ENCODE data around the gene LIPC.

LIPC gene

GRCh38 chr15:58458076-58458475, 26.3 kb downstream of the LIPC start:
- no peak for DNase-seq (ENCODE audit: low read depth)

GRCh38 chr15:58459045-58459444, 27.3 kb downstream of the LIPC start:
- no peak for DNase-seq (ENCODE audit: low read depth)

GRCh38 chr15:58459560-58459959, 27.8 kb downstream of the LIPC start:
- DNase-seq (ENCODE audit: low read depth) = no peak

DNA sequence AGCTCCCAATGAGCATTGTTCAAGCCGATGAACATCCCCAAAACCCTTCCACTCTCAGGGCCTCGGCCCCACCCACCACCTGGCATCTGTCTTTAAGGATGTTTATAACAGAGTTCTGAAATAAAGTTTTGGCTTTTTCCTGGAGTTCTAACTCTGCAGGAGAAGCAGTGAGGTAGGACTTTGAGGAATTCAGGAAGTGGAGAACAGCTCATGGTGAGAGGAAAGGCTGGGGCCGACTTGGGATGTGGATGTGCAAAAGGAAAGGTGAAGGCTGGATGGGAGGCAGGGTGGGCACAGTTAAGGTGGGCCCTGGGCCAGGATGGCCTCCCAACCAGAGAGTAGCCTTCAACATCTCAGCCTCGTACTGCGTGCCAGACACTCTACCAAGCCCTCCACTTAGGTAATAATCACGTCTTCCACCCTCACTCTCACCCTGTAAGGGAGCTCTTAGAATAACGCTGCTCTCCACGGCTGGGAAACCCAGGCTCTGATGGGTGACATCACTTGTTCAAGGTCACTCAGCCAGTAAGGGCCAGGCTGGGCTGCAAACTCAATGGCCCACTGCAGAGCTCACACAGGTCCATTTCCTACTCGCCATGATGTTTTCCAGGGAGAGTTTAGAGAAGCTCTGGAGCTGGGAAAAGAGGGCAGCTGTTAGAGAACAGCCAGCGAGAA, 28.5 kb downstream of the LIPC start:
- DNase-seq (ENCODE audit: low read depth) = no peak

- DNase-seq (ENCODE audit: low read depth) = no peak
Measured at GRCh38 chr15:58460872-58461271, 29.1 kb downstream of the LIPC start.

DNA sequence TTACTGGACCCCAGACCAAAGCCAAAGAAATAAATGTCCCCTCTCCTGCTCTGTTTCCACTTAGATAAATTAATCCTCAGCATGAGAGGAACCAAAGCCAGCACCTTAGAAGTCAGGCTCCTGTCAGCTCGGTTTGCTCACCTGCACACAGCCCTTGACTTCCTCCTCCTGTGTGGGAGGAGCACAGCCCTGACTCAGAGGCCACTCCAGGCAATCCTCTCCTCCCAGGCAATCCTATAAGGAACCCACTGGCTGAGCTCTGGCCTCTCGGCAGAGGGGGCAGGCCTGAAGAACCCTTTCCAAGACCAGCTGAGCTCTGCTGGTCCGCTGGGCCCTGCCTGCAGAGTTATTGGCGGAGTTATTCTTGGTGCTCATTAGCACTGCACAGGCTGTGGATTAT, 30.8 kb downstream of the LIPC start:
- no peak for DNase-seq (ENCODE audit: low read depth)

- DNase-seq (ENCODE audit: low read depth) = no peak
Measured at GRCh38 chr15:58462973-58463663, 31.3 kb downstream of the LIPC start.

DNA sequence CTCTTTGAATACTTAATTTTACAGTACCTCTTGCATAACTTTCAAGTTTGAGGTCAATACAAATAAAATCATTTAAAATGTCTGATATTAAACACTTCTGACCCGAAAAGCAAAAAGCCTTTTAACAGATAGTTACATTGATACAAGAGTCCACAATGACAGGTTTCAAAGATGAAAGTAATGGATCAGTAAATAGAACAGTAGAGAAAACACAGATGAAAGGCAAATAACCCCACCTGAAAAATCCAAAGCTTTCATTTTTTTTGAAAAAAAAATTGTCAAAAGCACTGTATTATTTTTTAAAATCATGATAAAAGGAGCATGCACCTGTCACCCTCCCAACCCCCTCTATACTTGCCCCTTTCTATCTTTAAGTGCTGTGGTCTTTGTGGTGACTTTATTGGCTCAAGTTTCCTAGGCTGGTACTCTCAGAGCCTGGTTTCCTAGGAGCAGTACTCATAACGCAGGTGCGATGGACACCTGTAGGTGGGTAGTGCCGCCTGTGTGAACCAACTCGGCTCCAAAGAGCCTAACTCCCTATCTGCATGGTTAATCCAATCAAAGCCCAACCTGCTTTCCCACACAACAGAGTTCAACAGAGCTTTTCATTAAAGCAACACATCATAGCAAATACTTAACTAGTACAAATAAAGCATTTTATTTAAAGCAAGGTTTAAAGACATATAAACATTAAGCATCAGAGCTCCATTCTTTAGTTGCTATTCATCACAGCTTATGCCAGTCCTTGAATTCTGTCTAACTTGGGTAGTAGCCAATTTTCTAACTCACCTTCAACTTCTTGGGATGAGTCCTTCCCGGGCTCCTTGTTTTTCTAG, 32.2 kb downstream of the LIPC start:
- DNase-seq (ENCODE audit: low read depth) = no peak

DNA sequence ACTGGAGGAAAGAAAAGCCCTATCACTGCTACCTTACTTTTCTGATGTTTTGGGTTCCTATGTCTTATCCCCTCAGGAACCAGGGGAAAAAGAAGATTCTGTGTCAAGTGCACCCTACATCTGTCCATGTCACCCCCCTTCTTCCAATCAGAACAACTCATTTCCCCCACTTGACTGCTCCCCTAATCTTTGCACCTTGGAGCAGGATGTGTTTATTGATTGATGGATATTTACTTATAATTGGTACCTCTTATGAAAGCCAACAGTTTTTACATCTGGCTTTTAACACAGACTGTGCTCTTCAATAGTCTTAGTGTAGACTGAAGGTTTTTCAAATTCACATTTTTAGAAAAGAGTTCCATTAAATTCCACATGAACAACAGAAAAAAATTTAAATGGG, 33.3 kb downstream of the LIPC start:
- no peak for DNase-seq (ENCODE audit: low read depth)

DNA sequence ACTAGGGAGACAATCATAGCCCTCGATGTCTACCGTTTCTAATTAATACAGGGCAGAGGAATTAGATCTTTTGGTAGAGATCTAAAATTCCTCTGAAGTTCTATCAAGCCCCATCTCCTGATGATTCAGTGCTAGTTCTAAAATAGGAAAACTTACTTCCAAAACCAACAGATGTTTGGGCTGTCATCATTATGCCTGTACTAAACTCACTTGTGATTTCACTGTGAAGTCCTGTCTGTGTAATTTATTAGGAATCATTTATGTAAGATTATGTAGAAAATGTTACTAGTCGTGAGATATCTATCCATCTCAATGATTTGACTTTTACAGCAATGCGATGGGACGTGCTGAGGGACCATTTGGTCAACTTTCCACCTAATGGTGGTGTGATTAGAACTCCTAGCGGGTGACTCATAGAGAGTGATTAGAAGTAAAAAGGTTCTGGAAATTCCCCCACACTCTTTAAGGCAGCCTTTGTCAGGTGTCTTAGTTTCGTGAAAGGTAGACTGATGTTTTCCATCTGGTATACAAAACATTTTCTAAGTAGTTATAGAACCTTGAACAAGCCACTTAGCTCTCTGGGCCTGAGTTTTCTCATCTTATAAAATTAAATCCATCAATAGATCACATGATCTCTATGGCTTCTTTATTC, 34.2 kb downstream of the LIPC start:
- DNase-seq (ENCODE audit: low read depth) = no peak

DNA sequence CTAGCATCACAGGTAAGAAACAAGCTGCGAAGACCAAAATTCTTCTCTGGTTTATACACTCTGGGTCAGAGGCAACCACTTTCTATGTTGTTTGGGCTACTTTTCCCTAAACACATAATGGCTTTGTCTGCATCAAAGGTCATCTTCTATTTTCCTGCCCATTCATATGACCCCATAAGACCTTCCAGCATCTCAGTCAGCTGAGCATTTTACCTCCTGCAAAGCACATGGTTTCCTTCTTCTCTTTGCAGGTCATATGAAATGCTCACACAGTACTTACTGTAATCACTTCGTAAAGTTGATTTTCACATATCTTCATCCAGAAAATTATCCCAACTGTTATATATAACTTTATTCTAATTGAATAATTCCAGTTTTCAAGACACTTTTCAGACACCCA, 34.8 kb downstream of the LIPC start:
- DNase-seq (ENCODE audit: low read depth) = no peak

GRCh38 chr15:58467121-58467721, 35.4 kb downstream of the LIPC start:
- no peak for DNase-seq (ENCODE audit: low read depth)

GRCh38 chr15:58467722-58468423, 36.1 kb downstream of the LIPC start:
- DNase-seq (ENCODE audit: low read depth) = no peak

DNA sequence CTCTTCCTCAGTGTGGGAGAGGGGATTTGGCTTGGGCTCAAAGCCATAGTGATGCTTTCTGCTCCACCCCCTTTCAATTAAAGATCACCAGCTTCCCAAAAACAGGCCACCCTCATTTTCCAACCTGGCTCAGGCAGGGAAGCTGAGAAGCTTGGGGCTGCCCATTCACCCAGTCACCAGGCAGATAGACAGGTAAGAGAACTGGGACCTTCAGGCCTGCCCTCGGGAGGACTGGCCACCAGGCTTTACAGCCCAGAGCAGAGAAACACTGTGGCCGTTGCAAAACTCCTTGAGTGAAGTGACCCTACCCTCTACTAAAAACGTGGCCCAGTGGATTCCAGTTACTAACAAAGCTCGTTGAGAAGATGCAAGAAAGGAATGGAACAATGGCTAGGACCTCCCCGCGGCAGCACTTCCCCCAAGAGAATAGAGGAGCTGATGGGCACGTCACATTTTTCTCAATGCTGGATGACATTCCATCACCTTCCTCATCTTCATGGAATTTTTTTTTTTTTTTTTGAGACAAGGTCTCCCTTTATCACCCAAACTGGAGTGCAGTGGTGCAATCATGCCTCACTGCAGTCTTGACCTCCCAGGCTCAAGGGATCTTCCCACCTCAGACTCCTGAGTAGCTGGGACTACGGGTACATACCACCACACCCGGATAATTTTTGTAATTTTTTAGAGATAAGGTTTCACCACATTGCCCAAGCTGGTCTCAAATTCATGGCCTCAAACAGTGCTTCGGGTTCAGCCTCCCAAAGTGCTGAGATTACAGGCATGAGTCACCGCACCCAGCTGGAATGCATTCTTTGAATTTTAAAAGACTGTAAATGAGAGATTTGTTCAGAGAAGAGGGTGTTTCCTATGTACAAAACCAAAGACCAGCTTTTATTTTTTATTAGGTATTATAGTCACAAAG, 37.9 kb downstream of the LIPC start:
- DNase-seq (ENCODE audit: low read depth) = no peak

DNA sequence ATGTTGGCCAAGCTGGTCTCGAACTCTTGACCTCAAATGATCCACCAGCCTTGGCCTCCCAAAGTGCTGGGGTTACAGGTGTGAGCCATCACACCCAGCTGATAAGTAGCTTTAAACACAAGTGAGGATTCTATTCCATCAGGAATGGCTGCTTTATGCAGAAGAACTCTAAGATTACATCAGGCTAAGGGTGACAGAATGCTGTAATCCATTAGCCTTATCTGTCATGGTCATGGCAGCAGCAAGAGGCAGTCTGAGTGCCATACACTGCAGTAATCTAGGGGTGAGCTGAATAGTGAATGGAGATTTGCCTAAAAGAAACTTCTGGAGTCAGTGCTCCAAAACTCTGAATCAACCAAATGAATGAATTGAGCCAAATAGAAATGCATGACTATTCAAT, 39.6 kb downstream of the LIPC start:
- DNase-seq (ENCODE audit: low read depth) = no peak

- no peak for DNase-seq (ENCODE audit: low read depth)
Measured at GRCh38 chr15:58472221-58472620, 40.4 kb downstream of the LIPC start.

DNA sequence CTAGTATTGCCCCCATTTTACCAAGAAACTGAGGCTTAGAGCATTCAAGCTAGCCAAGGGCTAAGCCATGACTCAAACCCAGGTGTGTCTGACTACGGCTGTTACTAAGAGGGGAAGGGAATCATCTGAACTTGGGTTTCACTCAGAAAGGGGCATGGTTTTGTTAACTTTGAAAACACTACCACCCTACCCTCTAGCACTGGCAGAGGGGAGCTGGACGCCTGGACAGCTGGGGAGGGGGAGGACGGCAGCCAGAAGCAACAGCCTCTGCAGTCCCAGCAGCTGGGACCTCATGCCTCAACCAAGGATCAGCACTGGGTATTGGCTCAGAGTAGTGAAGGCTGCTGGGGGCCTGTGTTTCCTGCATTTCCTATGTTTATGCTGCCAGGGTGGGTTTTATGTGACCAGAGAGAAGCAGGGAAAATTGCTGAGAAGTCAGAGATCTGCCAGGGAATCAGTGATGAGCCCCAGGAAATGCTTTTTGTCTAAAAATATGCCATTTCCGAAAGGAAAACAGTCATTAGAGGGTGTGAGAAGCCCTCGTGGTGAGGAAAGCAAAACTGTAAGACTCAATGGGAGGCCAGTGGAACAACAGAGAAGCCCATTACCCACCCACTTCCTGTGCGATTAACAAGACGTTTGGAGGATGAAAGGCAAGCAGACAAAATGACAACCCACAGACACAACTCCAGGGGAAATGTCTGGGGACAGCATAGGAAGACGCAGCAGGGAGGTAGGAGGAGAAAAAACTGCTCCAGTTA, 41.2 kb downstream of the LIPC start:
- no peak for DNase-seq (ENCODE audit: low read depth)

DNA sequence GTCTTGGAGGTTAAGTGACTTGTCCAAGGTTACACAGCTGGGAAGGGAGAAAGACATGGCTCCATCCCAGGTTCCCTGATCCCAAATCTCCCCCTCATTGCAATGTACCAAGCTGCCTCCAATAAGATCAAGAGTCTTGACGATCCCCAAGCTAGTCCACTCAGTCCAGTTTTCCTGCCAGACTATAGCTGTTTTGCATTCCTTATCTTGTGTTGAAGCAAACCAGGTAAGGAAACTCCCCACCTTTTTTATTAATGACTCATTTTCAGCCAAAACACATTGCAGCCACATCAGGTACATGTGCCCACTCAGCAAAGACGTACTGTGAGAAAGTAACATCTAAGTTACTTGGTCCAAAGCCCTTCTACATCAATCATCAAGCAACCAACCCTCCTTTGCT, 41.9 kb downstream of the LIPC start:
- no peak for DNase-seq (ENCODE audit: low read depth)

DNA sequence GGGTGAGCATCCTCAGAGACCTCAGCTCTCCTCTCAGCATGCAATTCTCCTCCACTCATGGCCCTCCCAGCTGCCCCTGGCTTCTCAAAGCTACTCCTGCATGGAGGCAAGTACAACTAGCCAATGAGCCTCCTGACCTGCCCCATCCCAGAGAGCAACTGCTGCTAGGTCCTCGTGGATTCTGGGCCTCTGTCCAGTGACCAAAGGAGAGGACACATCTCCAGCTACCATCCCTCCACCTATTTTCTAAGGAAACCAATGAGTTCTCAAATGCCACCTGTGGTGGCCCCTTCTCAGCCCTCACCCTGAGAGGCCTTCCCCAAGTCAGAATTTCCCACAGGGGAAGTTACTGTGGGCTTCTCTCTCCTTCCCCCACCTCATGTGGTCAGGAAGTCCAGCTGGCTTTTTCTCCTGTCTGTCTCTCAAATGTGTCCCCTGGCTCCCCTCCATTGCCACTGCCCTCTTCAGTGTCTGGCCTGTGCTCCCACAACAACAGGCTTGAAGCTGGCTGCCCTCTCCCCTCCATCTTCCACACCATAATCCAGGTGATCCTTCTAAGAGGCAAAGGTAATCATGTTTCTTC, 43.0 kb downstream of the LIPC start:
- no peak for DNase-seq (ENCODE audit: low read depth)

All from activated T-cell treated with anti-CD3 and anti-CD28 coated beads for 24 hours (primary cell).